Stomach (tissue), 9 donors: ENCODE results near the gene SLAMF6. TPM values are rescaled to one million over a fixed set of nuclear protein-coding genes. Genes with fewer than 3 reads are reported as not detected.

Source experiments
- DNase-seq, 2 donors: peaks; one replicate each; pipeline versions ENCODE4 v3.0.0 to v3.0.0-alpha.2; 2013 to 2019
- H3K27ac ChIP-seq, 5 donors: fragments of 200-600 bp in 4 of 5; sonication (generic) in 4 of 5; one replicate each; pipeline ENCODE4 v1.5.1; 2013 to 2019; ENCODE audit warnings: mild to moderate bottlenecking in 1 of 5, moderate library complexity in 1 of 5
- H3K27me3 ChIP-seq, 3 donors: fragments of 200-600 bp; sonication (generic); one replicate each; pipeline ENCODE4 v1.5.1; 2017 to 2019; ENCODE audit warnings: mixed run types in 1 of 3
- H3K36me3 ChIP-seq, 4 donors: fragments of 200-600 bp; sonication (generic); 1 replicate in 3 of 4; 2 replicates in 1 of 4; pipeline ENCODE4 v1.5.1; 2016 to 2019
- H3K4me1 ChIP-seq, 4 donors: fragments of 200-600 bp; sonication (generic); one replicate each; pipeline ENCODE4 v1.5.1; 2016 to 2019
- H3K4me3 ChIP-seq, 4 donors: fragments of 200-600 bp; sonication (generic) in 3 of 4; one replicate each; pipeline ENCODE4 v1.5.1; 2016 to 2019; ENCODE audit warnings: mild to moderate bottlenecking in 1 of 4
- H3K9me3 ChIP-seq, 4 donors: fragments of 200-600 bp; sonication (generic); one replicate each; pipeline ENCODE4 v1.5.1; 2016 to 2019
- CTCF ChIP-seq, 7 experiments: fragments of 450-650 bp in 4 of 7; fragments of 200-600 bp in 3 of 7; sonication (generic) in 3 of 7; IDR thresholded peaks; one replicate each; pipeline ENCODE4 v1.5.1; 2016 to 2019; ENCODE audit warnings: antibody characterized with exemption in 7 of 7, control low read depth in 2 of 7, mild to moderate bottlenecking in 1 of 7
- EP300 ChIP-seq: sonication (generic); formaldehyde crosslinking; IDR thresholded peaks from one replicate; pipeline ENCODE4 v1.6.1; 2017; ENCODE audit warnings: antibody characterized with exemption
- POLR2A ChIP-seq, 4 donors: fragments of 450-650 bp; IDR thresholded peaks; one replicate each; pipeline ENCODE4 v1.6.1; 2016; ENCODE audit warnings: antibody characterized with exemption in 4 of 4, control low read depth in 2 of 4, mild to moderate bottlenecking in 1 of 4, moderate library complexity in 1 of 4
- POLR2AphosphoS5 ChIP-seq, 3 donors: sonication (generic); formaldehyde crosslinking; IDR thresholded peaks; one replicate each; pipeline ENCODE4 v1.6.1; 2016; ENCODE audit warnings: antibody characterized with exemption in 3 of 3
- WGBS, 5 donors: extraction: QIAGEN DNeasy Blood & Tissue Kit in 3 of 5; methylation state at CpG; one replicate each; pipeline versions ENCODE4 v1.1.5 to v1.1.7; 2013 to 2018; 5-methylcytosine and 5-hydroxymethylcytosine counted together
- intact Hi-C: fragments of 100-400 bp; cut with DNase I; formaldehyde crosslinking; loops from one replicate; pipeline ENCODE4 v1.15.1; 2023; ENCODE audit warnings: low total_unique reads
- polyA plus RNA-seq, 3 donors: library from polyadenylated mRNA; stranded (reverse); fragments of 200-250 nt; gene quantifications; one replicate each; pipeline ENCODE4 v1.2.3, GENCODE V29; 2013
- total RNA-seq, 5 donors: library from RNA; depleted of rRNA; stranded (reverse); fragments of >200 nt; gene quantifications; one replicate each; pipeline versions ENCODE4 v1.1.0 to v1.2.3, GENCODE V29; 2014 to 2016
- donor health status: healthy with polysubstance abuse.
- donor health status: Bipolar disorder and iron deficiency.
- donor health status: healthy.

The SLAMF6 gene
- total and polyA plus RNA-seq, 8 donors = 0.19 to 18.1 (median 1.1) TPM; not detected in 1

- H3K4me1 ChIP-seq = peaks cover 34 to 56% (median 40%) of the 10 kb centered on the region in 4 donors
Measured at GRCh38 chr1:160540859-160541233, 17.8 kb upstream of the SLAMF6 start.

GRCh38 chr1:160539990-160540858 lies 17.2 kb upstream of the SLAMF6 start:
- H3K36me3 ChIP-seq = no peaks in the 10 kb centered on the region
- WGBS, 5 donors = 10 to 20% (median 16%) methylated on average over 7 to 8 of the region's 8 CpGs
- peak in 2 of 3 donors; percentile 79 to 82 for TF ChIP-seq POLR2AphosphoS5 (IDR thresholded peaks at IDR 0.05)
- TF ChIP-seq POLR2A (IDR thresholded peaks at IDR 0.05) = no peak
- DNase-seq = peak; percentile 63 to 81
- H3K4me3 ChIP-seq = no peak overlapping the region
- H3K9me3 ChIP-seq = peaks cover 0 to 10% (median 3%) of the 10 kb centered on the region in 4 donors
- no peaks in the 10 kb centered on the region for H3K27me3 ChIP-seq
- peaks cover 34 to 56% (median 40%) of the 10 kb centered on the region in 4 donors for H3K4me1 ChIP-seq
- peak overlapping the region; percentile 79 to 91 (median 86) for H3K27ac ChIP-seq
- intact Hi-C loops = no loop called here

More at GRCh38 chr1:160540859-160541233, 17.8 kb upstream of the SLAMF6 start:
- Histone ChIP-seq H3K4me3 (no peak overlapping the region), H3K27me3 (no peaks in the 10 kb centered on the region), H3K27ac (peak overlapping the region; percentile 79 to 91 (median 86)), H3K36me3 (no peaks in the 10 kb centered on the region), H3K9me3 (peaks cover 0 to 4% (median 0%) of the 10 kb centered on the region in 4 donors)
- intact Hi-C loops = no loop called here
- DNase-seq = no peak
- TF ChIP-seq POLR2AphosphoS5 (IDR thresholded peaks at IDR 0.05) (no peak), CTCF (IDR thresholded peaks at IDR 0.05) (no peak), EP300 (no peak), POLR2A (IDR thresholded peaks at IDR 0.05) (no peak)

GRCh38 chr1:160539684-160539989 lies 16.6 kb upstream of the SLAMF6 start:
- H3K27me3 ChIP-seq = no peaks in the 10 kb centered on the region
- intact Hi-C loops = no loop called here
- peaks cover 34 to 56% (median 40%) of the 10 kb centered on the region in 4 donors for H3K4me1 ChIP-seq
- 34 to 60% (median 38%) methylated on average over 6 of the region's 6 CpGs for WGBS, 5 donors
- H3K36me3 ChIP-seq = no peaks in the 10 kb centered on the region
- H3K4me3 ChIP-seq = no peak overlapping the region
- H3K27ac ChIP-seq = peak overlapping the region; percentile 79 to 91 (median 86)
- no peak for DNase-seq
- TF ChIP-seq POLR2AphosphoS5 (IDR thresholded peaks at IDR 0.05) (no peak), POLR2A (IDR thresholded peaks at IDR 0.05) (no peak), CTCF (IDR thresholded peaks at IDR 0.05) (no peak), EP300 (no peak)
- H3K9me3 ChIP-seq = peaks cover 0 to 16% (median 9%) of the 10 kb centered on the region in 4 donors

- H3K4me3 ChIP-seq = no peak overlapping the region
- H3K9me3 ChIP-seq = peaks cover 0 to 21% (median 13%) of the 10 kb centered on the region in 4 donors
- TF ChIP-seq POLR2AphosphoS5 (IDR thresholded peaks at IDR 0.05) (peak in 2 of 3 donors; percentile 26 to 42), POLR2A (IDR thresholded peaks at IDR 0.05) (no peak)
- H3K27me3 ChIP-seq = no peaks in the 10 kb centered on the region
- no peaks in the 10 kb centered on the region for H3K36me3 ChIP-seq
- WGBS, 5 donors = 27 to 47% (median 33%) methylated on average over 5 of the region's 5 CpGs
- intact Hi-C loops = no loop called here
- peak; percentile 38 to 85 for DNase-seq
- peak overlapping the region; percentile 60 to 86 (median 85) for H3K27ac ChIP-seq
- H3K4me1 ChIP-seq = peaks cover 34 to 56% (median 40%) of the 10 kb centered on the region in 4 donors
Measured at GRCh38 chr1:160538985-160539651, 16.1 kb upstream of the SLAMF6 start.
